SK-N-SH (cell line): ENCODE data around the gene AQP3.

ENCODE experiments used
- EP300 ChIP-seq, 2 experiments: IDR thresholded peaks; 2 replicates each; pipeline versions ENCODE4 v1.4.0 to v1.6.1; 2012; ENCODE audit warnings: borderline replicate concordance in 1 of 2, low read depth in 1 of 2, low read length in 1 of 2
- FOSL2 ChIP-seq: IDR thresholded peaks from 2 replicates; pipeline ENCODE4 v1.4.0; 2012; ENCODE audit warnings: low read depth, mild to moderate bottlenecking, moderate library complexity, borderline replicate concordance
- FOXM1 ChIP-seq: IDR thresholded peaks from 2 replicates; pipeline ENCODE4 v1.4.0; 2012; ENCODE audit warnings: low read depth, mild to moderate bottlenecking
- JUND ChIP-seq: IDR thresholded peaks from 2 replicates; pipeline ENCODE4 v1.4.0; 2012
- MXI1 ChIP-seq: IDR thresholded peaks from 2 replicates; pipeline ENCODE4 v1.6.1; 2012; ENCODE audit warnings: mild to moderate bottlenecking, low read depth, low read length, improper control_type of control experiment
- POLR2AphosphoS5 ChIP-seq: IDR thresholded peaks from 2 replicates; pipeline ENCODE4 v1.6.1; 2012; ENCODE audit warnings: low read depth, low read length
- RAD21 ChIP-seq: IDR thresholded peaks from 2 replicates; pipeline ENCODE4 v1.6.1; 2012; ENCODE audit warnings: mild to moderate bottlenecking, low read length
- SIN3A ChIP-seq: IDR thresholded peaks from 2 replicates; pipeline ENCODE4 v1.6.1; 2012; ENCODE audit warnings: low read depth, mild to moderate bottlenecking, low read length, moderate library complexity, borderline replicate concordance
- TF ChIP-seq, protein P1 (sequence below): fragments of 200-600 bp; sonication (generic); IDR thresholded peaks from 2 replicates; pipeline ENCODE4 v1.6.1; 2017; ENCODE audit warnings: antibody characterized with exemption, mild to moderate bottlenecking, moderate library complexity
- TF ChIP-seq, protein P2 (sequence below): IDR thresholded peaks from 2 replicates; pipeline ENCODE4 v1.6.1; 2012; ENCODE audit warnings: mild to moderate bottlenecking, low read depth, low read length, moderate library complexity
- TF ChIP-seq, protein P3 (sequence below): IDR thresholded peaks from 2 replicates; pipeline ENCODE4 v1.4.0; 2012; ENCODE audit warnings: low read depth

DNA sequence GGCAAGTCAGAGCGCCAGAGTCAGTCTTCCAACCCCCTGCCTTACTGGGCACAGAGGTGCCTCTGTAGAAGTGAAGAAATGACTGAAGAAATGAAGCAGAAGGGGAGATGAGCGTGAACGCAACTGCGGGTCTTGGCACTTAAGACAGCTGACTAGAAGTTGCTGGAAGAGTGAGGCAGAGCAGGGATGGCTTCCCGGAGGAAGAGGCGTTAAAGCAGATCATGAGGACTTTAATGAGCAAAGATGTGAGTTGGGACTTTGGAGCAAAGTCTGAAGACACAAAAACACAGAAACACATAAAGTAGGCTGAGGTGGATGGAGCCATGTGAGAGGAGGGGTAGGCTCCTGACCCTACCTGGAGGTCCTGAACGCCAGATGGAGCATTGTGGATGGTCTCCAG lies 7.2 kb downstream of the AQP3 start:
- TF ChIP-seq, protein P1, sequence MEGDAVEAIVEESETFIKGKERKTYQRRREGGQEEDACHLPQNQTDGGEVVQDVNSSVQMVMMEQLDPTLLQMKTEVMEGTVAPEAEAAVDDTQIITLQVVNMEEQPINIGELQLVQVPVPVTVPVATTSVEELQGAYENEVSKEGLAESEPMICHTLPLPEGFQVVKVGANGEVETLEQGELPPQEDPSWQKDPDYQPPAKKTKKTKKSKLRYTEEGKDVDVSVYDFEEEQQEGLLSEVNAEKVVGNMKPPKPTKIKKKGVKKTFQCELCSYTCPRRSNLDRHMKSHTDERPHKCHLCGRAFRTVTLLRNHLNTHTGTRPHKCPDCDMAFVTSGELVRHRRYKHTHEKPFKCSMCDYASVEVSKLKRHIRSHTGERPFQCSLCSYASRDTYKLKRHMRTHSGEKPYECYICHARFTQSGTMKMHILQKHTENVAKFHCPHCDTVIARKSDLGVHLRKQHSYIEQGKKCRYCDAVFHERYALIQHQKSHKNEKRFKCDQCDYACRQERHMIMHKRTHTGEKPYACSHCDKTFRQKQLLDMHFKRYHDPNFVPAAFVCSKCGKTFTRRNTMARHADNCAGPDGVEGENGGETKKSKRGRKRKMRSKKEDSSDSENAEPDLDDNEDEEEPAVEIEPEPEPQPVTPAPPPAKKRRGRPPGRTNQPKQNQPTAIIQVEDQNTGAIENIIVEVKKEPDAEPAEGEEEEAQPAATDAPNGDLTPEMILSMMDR: no peak
- no peak for TF ChIP-seq FOSL2
- TF ChIP-seq, protein P2, sequence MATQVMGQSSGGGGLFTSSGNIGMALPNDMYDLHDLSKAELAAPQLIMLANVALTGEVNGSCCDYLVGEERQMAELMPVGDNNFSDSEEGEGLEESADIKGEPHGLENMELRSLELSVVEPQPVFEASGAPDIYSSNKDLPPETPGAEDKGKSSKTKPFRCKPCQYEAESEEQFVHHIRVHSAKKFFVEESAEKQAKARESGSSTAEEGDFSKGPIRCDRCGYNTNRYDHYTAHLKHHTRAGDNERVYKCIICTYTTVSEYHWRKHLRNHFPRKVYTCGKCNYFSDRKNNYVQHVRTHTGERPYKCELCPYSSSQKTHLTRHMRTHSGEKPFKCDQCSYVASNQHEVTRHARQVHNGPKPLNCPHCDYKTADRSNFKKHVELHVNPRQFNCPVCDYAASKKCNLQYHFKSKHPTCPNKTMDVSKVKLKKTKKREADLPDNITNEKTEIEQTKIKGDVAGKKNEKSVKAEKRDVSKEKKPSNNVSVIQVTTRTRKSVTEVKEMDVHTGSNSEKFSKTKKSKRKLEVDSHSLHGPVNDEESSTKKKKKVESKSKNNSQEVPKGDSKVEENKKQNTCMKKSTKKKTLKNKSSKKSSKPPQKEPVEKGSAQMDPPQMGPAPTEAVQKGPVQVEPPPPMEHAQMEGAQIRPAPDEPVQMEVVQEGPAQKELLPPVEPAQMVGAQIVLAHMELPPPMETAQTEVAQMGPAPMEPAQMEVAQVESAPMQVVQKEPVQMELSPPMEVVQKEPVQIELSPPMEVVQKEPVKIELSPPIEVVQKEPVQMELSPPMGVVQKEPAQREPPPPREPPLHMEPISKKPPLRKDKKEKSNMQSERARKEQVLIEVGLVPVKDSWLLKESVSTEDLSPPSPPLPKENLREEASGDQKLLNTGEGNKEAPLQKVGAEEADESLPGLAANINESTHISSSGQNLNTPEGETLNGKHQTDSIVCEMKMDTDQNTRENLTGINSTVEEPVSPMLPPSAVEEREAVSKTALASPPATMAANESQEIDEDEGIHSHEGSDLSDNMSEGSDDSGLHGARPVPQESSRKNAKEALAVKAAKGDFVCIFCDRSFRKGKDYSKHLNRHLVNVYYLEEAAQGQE: no peak
- TF ChIP-seq JUND: no peak
- no peak for TF ChIP-seq SIN3A
- no peak for TF ChIP-seq RAD21
- TF ChIP-seq, protein P3, sequence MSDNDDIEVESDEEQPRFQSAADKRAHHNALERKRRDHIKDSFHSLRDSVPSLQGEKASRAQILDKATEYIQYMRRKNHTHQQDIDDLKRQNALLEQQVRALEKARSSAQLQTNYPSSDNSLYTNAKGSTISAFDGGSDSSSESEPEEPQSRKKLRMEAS: no peak
- TF ChIP-seq EP300 (IDR thresholded peaks at IDR 0.05; ENCODE audit: borderline replicate concordance in 1 of 2, low read depth in 1 of 2, low read length in 1 of 2): no peak
- no peak for TF ChIP-seq FOXM1
- no peak for TF ChIP-seq POLR2AphosphoS5
- no peak for TF ChIP-seq MXI1
